Neural crest cell (in vitro differentiated cells): ENCODE results near the gene CPVL. TPM values are rescaled to one million over a fixed set of nuclear protein-coding genes. Genes with fewer than 3 reads are reported as not detected.
A peak's percentile ranks its signal among the peaks of the same experiment; 100 is the strongest.

Experiments
- DNase-seq: peaks from one replicate; pipeline ENCODE4 v3.0.0; 2021; ENCODE audit warnings: low read depth, mixed read lengths, low spot score
- H3K27ac Mint-ChIP-seq: one replicate; pipeline ENCODE4 v1.8.0; 2021; ENCODE audit warnings: mild to moderate bottlenecking, mixed read lengths; ENCODE audit not compliant: unreplicated experiment
- H3K27me3 Mint-ChIP-seq: 2 replicates; pipeline ENCODE4 v1.8.0; 2021; ENCODE audit warnings: low read depth, mild to moderate bottlenecking, mixed read lengths
- H3K36me3 Mint-ChIP-seq: 2 replicates; pipeline ENCODE4 v1.8.0; 2021; ENCODE audit warnings: low read depth, mild to moderate bottlenecking, mixed read lengths
- H3K4me1 Mint-ChIP-seq: 2 replicates; pipeline ENCODE4 v1.8.0; 2021; ENCODE audit warnings: mixed read lengths
- H3K4me3 Mint-ChIP-seq: one replicate; pipeline ENCODE4 v1.8.0; 2021; ENCODE audit warnings: mild to moderate bottlenecking, mixed read lengths
- H3K9me3 Mint-ChIP-seq: 2 replicates; pipeline ENCODE4 v1.8.0; 2021; ENCODE audit warnings: mixed read lengths
- CTCF ChIP-seq: fragments of 200-600 bp; sonication (generic); conservative IDR thresholded peaks from 2 replicates; pipeline ENCODE4 v1.5.0; 2021; ENCODE audit warnings: antibody characterized with exemption, mild to moderate bottlenecking
- total RNA-seq: library from RNA; stranded (reverse); gene quantifications from 2 replicates; pipeline ENCODE4 v1.2.1, GENCODE V29; 2021

The CPVL gene
- total RNA-seq, 1 donor from 2014 or later = 31.3 TPM

- no peak overlapping the region for H3K4me3 Mint-ChIP-seq
- H3K27ac Mint-ChIP-seq = no peak overlapping the region
- no peaks in the 10 kb centered on the region for H3K27me3 Mint-ChIP-seq
- peaks cover 48% of the 10 kb centered on the region for H3K4me1 Mint-ChIP-seq
- peaks cover 3% of the 10 kb centered on the region for H3K36me3 Mint-ChIP-seq
- peaks cover 6% of the 10 kb centered on the region for H3K9me3 Mint-ChIP-seq
- TF ChIP-seq CTCF = no peak
- no peak for DNase-seq
Measured at GRCh38 chr7:29075606-29076005, 70.7 kb downstream of the CPVL start.

DNA sequence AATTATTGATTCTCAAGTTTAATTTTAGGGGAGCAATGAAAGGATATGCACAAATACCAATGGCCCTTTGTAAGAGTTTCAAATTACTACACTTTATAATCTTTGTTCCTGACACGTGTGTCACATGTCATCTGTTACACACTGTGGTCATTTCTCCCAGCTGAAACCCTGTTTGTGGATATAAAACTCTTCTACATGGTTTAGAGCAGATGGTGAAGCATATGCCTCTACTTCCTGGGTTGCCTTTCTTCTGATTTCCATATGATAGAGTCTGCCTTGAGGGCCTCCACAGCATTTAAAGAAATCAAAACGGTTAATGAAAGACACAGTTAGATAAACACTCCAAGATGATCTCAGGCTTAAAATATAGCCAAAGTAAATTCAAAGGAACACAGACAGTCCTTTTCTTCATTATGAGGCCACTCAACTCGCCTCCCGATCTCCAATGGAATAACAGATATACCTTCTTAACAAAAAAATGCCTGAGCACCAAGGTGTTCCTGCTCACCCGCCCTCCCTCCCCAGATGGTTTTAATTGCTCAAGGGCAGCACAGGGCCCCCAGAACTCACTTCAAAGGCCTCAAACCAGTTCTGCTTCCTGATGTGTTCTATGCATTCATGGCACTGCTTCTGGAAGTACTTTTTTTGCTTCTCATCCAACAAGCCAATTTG, 75.0 kb downstream of the CPVL start:
- peaks cover 3% of the 10 kb centered on the region for H3K36me3 Mint-ChIP-seq
- no peaks in the 10 kb centered on the region for H3K27me3 Mint-ChIP-seq
- DNase-seq = no peak
- peaks cover 38% of the 10 kb centered on the region for H3K4me1 Mint-ChIP-seq
- no peak overlapping the region for H3K27ac Mint-ChIP-seq
- H3K4me3 Mint-ChIP-seq = no peak overlapping the region
- TF ChIP-seq CTCF = no peak
- H3K9me3 Mint-ChIP-seq = peaks cover 6% of the 10 kb centered on the region

DNA sequence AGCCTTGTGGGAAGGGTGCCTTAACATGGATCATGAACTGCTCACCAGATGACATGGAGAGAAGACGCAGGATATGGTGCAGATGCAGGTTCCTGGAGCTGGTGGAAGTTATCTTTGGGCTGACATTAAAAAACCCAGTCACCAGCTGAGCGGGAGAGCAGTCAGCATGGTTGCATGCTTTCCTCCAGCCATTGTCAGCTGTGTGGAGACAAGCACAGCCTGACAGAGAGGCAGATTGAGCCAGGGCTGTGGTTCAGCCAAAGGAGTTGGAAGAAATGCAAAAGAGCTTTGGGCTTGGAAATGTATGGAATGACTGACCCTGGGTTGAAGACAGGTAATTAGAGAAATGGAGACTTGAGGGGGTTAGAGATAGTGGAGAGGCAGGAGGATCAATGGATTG, 79.7 kb downstream of the CPVL start:
- Mint-ChIP-seq H3K27me3 (no peaks in the 10 kb centered on the region), H3K27ac (no peak overlapping the region), H3K4me3 (no peak overlapping the region), H3K36me3 (peaks cover 17% of the 10 kb centered on the region), H3K9me3 (no peaks in the 10 kb centered on the region), H3K4me1 (peaks cover 22% of the 10 kb centered on the region)
- DNase-seq = no peak
- no peak for TF ChIP-seq CTCF

DNA sequence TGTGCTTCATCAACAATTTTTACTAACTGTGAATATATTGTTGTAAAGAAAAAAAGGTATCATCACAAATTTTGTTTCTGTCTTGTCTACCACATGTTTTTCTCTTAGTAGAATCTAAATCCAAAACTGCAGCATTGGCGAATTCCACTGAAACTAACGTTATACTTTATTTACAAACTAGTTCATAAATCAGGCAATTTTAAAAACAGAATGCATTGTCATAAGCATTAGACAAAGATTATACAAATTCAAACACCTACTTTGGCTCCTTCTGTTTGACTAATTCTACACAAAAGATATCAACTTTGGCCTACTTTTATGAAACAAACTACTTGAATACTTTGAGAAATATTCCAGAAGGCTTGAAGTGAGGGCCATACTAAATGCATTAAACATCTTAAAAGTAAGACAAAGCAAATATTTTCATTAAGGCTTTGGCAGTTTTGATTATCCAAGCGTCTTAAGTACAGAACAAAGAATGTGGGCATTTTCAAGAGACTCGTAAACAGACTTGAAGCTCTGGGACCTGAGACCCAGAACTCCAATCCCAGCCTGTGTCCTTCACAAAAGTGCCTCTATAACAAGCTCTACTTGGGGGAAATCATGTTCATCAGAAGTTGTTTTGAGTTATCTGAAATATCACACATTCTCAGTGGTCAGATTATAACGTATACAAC, 81.0 kb downstream of the CPVL start:
- Mint-ChIP-seq H3K4me1 (peaks cover 8% of the 10 kb centered on the region), H3K36me3 (peaks cover 14% of the 10 kb centered on the region), H3K9me3 (no peaks in the 10 kb centered on the region), H3K4me3 (no peak overlapping the region), H3K27ac (no peak overlapping the region), H3K27me3 (no peaks in the 10 kb centered on the region)
- no peak for DNase-seq
- TF ChIP-seq CTCF = no peak

DNA sequence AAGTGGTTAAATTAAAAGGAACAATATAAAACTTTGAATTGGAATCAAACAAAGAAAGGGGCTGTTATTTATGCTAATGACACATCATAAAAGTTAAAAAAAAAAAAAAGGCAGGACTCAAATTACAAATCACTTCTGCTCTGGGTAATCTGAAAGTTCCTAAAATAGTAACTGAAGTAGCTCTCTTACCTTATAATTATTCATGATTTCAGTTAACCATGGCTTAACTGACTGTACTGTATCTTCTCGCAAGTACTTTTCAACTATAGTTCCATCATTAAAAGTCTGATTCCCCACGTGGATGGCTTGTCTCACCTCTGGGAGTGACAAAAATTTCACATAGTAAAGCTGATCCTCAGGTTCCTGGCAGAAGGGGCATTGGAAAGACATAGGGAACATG, 82.5 kb downstream of the CPVL start:
- H3K27me3 Mint-ChIP-seq = no peaks in the 10 kb centered on the region
- no peak for TF ChIP-seq CTCF
- peaks cover 21% of the 10 kb centered on the region for H3K36me3 Mint-ChIP-seq
- H3K4me3 Mint-ChIP-seq = no peak overlapping the region
- H3K9me3 Mint-ChIP-seq = no peaks in the 10 kb centered on the region
- no peak for DNase-seq
- H3K27ac Mint-ChIP-seq = peak overlapping the region; percentile 31
- peaks cover 5% of the 10 kb centered on the region for H3K4me1 Mint-ChIP-seq
